Fibroblast of mammary gland (primary cell): ENCODE results near the gene MATN4.

Experiments
- DNase-seq: peaks from one replicate; pipeline ENCODE4 v3.0.0-alpha.2; 2010; ENCODE audit warnings: low read depth
- H3K4me3 ChIP-seq: 2 replicates; pipeline ENCODE4 v1.5.1; 2011; ENCODE audit warnings: low read depth, mild to moderate bottlenecking, low read length, moderate library complexity; ENCODE audit not compliant: control insufficient read depth
- CTCF ChIP-seq: conservative IDR thresholded peaks from 2 replicates; pipeline ENCODE4 v1.5.1; 2011; ENCODE audit warnings: low read depth, low read length, inconsistent platforms; ENCODE audit not compliant: control insufficient read depth, insufficient read depth

The MATN4 gene

DNA sequence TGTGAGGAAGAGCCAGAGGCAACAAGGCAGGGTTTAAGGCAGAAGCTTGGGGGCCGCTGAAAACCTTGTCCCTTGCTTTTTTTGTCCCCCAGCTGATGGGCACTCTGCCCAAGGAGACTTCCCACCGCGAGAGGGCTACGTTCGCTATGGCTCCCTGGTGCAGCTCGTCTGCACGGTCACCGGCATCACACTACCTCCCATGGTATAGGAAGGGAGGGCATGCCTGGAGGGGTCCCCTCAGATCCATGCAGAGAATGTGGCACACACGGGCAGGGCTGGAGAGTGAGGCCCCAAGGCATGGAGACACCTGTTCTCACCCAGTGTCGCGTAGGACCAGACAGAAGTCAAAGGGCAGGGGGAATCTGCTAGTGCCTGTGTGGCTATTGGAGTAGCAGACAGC lies 5.8 kb upstream of the MATN4 start:
- H3K4me3 ChIP-seq: no peak overlapping the region
- DNase-seq: no peak
- TF ChIP-seq CTCF: no peak

DNA sequence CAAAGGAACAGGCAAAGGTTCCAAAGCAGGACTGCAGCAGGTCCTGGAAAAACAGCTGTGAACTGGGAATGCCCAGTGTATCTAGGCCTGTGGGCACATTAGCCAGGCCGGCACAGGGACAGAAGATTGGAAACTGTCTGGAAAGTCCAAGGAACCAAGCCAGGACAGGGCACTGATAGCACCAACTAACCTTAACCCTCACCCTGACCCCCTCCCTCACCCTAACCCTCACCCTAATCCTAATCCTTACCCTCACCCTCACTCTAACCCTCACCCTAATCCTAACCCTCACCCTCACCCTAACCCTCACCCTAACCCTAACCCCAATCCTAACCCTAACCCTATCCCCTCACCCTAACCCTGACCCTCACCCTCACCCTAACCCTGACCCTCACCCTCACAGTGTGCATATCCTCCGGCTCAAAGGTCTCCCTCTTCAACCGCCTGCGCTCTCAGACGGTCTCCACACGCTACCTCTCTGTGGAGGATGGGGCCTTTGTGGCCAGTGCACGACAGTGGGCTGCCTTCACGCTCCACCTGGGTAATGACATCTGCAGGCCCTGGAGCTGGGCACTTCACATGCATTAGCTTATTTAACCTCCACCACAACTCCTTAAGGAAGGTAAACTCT lies 5.1 kb upstream of the MATN4 start:
- no peak for DNase-seq
- no peak overlapping the region for H3K4me3 ChIP-seq
- TF ChIP-seq CTCF: no peak

- no peak for DNase-seq
- TF ChIP-seq CTCF: no peak
- no peak overlapping the region for H3K4me3 ChIP-seq
These were observed 4.1 kb upstream of the MATN4 start for GRCh38 chr20:45312241-45312640.

- peak; percentile 68 for TF ChIP-seq CTCF
- DNase-seq: peak; percentile 45
- H3K4me3 ChIP-seq: no peak overlapping the region
These were observed 3.6 kb upstream of the MATN4 start for GRCh38 chr20:45311589-45312211.

DNA sequence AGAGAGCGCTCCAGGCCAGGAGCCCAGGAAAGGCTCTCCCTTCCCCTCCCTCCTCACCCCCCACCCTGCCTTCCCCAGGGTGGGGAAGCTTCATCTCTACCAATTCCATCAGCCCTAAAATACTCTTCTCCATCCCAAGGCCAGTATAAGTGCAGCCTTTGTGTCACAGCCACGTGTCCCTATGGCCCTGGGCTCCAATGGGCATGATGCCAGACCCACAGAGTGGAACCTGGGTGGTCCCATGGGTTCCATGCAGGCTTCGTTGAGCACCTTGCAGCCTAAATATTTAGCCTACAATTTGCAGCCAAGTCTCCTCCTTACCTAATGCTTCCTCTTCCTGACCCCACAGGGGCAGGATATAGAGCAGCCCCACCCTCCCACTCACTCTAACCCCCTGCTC lies 976 bp upstream of the MATN4 start:
- DNase-seq: no peak
- TF ChIP-seq CTCF: no peak
- H3K4me3 ChIP-seq: no peak overlapping the region

DNA sequence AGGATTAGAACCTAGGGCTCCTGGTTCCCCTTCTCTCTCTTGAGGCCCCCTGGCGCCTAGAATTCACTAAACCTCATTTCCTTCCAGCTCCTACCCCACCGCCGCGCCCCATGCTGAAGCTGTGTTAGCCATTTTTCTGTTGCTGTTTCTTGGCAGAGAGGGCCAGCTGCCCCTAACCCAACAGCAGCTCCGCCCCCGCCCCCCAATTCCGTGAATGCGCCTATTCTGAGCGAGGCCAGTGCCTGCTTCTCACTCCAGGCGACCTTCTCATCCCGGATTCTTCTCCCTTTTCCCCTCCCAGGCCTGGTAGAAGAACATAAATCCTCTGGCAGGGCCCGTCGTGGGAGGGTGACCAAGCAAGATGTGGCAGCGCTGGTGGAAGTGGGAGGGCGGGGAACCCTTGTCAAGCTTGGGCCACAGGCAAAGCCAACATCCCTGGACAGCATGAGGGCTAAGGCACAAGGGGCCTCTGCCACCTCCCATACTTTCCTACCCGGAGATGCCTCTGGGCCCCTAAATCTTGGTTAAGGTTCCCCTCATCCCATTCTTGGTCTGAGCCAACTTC lies 941 bp downstream of the MATN4 start:
- no peak for TF ChIP-seq CTCF
- DNase-seq: no peak
- no peak overlapping the region for H3K4me3 ChIP-seq

- no peak within 1 kb of the TSS for H3K4me3 ChIP-seq
- peak; percentile 55 for TF ChIP-seq CTCF
- no peak for DNase-seq
These were observed 1.6 kb downstream of the MATN4 start, which contains the start of gene RBPJL for GRCh38 chr20:45306431-45306982. TSS of gene RBPJL (plus strand) at chr20:45306840. CDS start at chr20:45306923, 83 bp downstream.
